NCI-H82 treated with DMSO at 0.1 percent for 48 hours (cell line): Measurements from ENCODE around the gene GNB5.
A peak's percentile ranks its signal among the peaks of the same experiment; 100 is the strongest.
"Not testable (repeated sequence)": the region's sequence is repeated elsewhere in the genome, so short reads cannot be mapped to it uniquely, and the experiment has no call there.

Experiments
- DNase-seq: peaks from one replicate; lab custom pipeline; 2025; ENCODE audit not compliant: unreplicated experiment; lab: John Stamatoyannopoulos, UW

Gene GNB5

GRCh38 chr15:52191207-52191606 is at the start of gene GNB5:
Gene GNB5, minus strand, starts transcription at chr15:52191392. Its CDS starts 6,716 bp downstream, at chr15:52184676.
- peak; percentile 96 for DNase-seq

GRCh38 chr15:52240166-52240565 is 49.0 kb upstream of the GNB5 start:
- no peak for DNase-seq

- DNase-seq = not testable (repeated sequence)
Measured at GRCh38 chr15:52238989-52239525, 47.9 kb upstream of the GNB5 start.

DNA sequence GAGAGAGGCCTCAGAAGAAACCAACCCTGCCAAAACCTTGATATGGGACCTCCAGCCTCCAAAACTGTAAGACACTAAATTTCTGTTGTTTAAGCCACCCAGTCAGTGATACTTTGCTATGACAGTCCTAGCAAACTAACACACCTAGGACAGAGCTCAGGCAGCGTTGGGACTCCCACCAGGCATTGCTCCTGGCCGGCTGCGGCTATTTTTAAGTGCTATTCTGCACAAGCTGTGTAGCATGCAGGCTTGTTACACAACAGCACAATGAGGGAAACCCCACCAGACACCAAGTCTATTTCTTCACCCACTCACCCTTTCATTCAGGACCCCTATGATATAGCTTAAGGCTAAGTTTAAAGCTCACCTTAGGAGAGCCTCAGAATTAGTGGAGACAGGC is 47.0 kb upstream of the GNB5 start:
- DNase-seq = no peak

DNA sequence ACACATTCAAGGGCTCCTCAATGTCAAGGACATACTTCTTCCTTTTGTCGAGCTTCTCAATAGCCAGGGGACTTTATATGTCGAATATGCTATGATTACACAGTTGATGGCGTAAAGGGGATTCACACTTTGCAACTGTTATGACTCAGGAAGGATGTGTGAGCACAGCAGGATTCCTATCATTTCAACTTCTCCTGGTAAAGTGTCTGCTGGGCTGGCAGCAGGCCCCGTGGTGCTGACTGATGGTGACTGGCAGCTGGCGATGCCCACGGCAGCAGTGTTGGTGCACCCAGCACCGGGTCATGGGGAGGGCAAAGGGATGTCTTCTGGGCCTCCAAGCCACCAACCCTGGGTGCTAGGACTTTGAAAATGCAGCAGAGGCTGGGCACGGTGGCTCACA is 44.8 kb upstream of the GNB5 start:
- no peak for DNase-seq

- no peak for DNase-seq
Measured at GRCh38 chr15:52234596-52235541, 43.7 kb upstream of the GNB5 start.

GRCh38 chr15:52233405-52233804 is 42.2 kb upstream of the GNB5 start:
- DNase-seq = no peak

GRCh38 chr15:52232327-52232726 is 41.1 kb upstream of the GNB5 start:
- no peak for DNase-seq

DNA sequence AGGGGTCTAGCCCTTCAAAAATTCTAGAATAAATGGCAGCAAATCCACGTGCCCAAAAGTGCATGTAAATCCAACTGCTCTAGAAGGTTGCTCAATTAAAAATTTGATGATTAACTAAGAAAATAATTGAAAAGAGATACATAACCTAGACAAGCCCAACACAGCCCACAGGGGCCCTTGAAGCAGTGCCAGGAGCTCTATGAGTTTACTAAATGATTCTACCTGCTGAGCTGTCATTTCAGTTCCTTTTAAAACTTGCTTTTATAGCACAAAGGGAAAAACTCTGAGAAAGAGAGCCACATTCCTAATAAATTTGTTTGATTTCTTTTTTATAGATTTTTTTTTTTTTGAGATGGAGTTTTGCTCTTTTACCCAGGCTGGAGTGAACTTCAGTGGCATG is 38.9 kb upstream of the GNB5 start:
- DNase-seq = no peak

DNA sequence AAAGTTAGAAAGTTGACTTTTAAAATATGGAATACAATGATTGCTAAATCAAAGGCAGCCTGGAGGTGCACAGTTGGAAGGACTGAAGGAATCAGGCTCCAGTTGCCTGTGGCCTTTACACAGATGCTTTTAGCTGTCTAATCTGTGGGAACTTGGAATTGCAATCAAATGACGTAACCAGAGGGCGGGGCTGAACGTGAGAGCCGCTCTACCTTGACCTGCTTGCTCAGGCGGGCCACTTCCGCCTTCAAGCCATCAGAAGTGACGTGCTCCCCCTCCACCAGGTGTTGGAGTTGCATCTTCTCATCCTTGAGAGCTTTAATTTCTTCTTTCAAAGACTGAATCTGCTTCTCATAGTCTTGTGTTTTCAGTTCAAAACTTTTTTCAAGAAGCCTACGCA is 37.7 kb upstream of the GNB5 start:
- no peak for DNase-seq

- DNase-seq = peak; percentile 63
Measured at GRCh38 chr15:52227456-52227855, 36.3 kb upstream of the GNB5 start.

- DNase-seq = no peak
Measured at GRCh38 chr15:52225230-52225629, 34.0 kb upstream of the GNB5 start.

- no peak for DNase-seq
Measured at GRCh38 chr15:52224211-52224610, 33.0 kb upstream of the GNB5 start.

DNA sequence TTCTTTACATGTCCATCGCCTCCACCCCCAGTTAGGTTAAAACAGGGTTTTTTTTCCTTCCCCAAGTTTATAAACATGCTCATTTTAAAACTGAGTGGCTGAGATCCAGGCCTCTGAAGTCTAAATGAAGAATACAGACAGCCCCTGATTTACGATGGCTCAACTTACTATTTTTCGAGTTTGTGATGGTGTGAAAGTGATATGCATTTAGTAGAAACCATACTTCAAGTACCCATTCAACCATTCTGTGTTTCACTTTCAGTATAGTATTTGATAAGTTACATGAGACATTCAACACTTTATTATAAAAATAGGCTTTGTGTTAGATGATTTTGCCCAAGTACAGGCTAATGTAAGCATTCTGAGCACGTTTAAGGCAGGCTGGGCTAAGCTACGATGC is 30.5 kb upstream of the GNB5 start:
- no peak for DNase-seq

- no peak for DNase-seq
Measured at GRCh38 chr15:52220937-52221660, 29.9 kb upstream of the GNB5 start.

GRCh38 chr15:52220251-52220650 is 29.1 kb upstream of the GNB5 start:
- DNase-seq = no peak

DNA sequence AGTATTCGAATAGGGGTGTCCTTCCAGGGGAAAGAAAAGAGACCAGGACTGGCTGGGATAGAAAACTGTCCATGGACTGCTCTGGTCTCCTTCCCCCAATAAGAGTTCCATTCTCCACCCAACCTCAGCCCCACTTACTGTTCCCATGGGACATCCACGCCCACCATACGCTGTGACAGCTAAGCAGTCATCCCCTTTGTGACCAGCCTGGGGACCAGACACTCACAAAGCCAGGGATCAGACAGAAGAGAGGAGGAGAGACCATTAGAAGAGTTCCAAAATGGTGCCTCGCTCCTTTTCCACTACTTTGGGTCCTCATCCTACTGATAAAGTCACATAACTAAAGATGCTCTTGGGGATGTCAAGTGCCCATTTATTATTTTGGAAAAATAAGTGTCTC is 27.6 kb upstream of the GNB5 start:
- DNase-seq = no peak

DNA sequence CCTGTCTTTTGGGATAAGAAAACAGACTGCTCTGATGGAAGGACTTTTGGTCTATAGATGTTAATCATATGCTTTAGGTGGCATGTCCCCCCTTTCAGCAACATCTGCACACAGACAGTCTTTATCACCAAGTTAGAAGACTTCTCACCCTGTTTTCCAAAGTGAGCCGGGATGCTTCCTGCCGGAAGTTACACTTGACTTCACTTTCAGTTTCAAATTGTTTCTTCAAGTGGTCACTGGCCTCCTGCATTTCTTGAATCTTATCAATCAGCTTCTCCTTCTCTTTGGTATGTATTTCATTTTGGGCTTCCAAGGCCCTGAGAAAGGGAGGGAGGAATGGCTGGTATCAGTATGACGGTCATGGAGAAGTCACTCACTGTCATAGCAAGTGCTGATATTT is 27.2 kb upstream of the GNB5 start:
- no peak for DNase-seq

DNA sequence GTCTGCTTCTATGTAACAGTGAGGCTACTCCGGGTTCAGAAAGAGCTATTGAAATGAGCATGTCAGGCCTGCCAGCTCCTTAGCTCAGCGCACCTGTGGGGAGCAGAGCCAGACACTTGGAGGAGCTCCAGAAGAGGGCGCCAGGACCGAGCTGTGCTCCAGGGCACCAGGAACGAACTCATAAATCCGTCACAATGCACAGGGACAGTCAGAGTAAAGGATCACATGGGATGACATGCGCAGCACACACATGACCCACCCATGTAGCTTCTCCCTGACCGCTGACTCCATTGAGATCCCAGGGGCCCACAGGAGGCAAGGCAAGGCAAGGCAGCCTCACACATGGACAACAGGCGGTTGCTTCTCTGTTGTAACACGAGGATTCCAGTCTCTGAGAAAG is 26.0 kb upstream of the GNB5 start:
- DNase-seq = no peak

- DNase-seq = no peak
Measured at GRCh38 chr15:52214553-52214952, 23.4 kb upstream of the GNB5 start.

GRCh38 chr15:52213206-52213605 is 22.0 kb upstream of the GNB5 start:
- no peak for DNase-seq
